Natural killer cell treated with Interleukin-12 subunit alpha and Interleukin-12 subunit beta and Interleukin-15 and Interleukin-18, amount 100 ng/mL, for 72 hours (primary cell): ENCODE data around the gene SRP14. TPM values are rescaled to one million over a fixed set of nuclear protein-coding genes. Genes with fewer than 3 reads are reported as not detected.

Experiments
- ATAC-seq, 2 donors: fragments of 150-1000 bp; cut with Tn5 transposase in 1 of 2; sonication (Bioruptor Pico), chemical (Tn5 transposase) in 1 of 2; 2 replicates each; pipeline ENCODE4 v1.10.0; 2021
- DNase-seq: peaks from one replicate; pipeline ENCODE4 v3.0.0; 2022; ENCODE audit warnings: low spot score
- H3K27ac Mint-ChIP-seq, 2 donors: 1 replicate in 1 of 2; 2 replicates in 1 of 2; pipeline ENCODE4 v1.8.0; 2022; ENCODE audit warnings: mixed read lengths in 2 of 2, mild to moderate bottlenecking in 1 of 2, moderate library complexity in 1 of 2
- H3K27me3 Mint-ChIP-seq, 2 donors: 1 replicate in 1 of 2; 2 replicates in 1 of 2; pipeline ENCODE4 v1.8.0; 2022; ENCODE audit warnings: mixed read lengths in 2 of 2
- H3K36me3 Mint-ChIP-seq: one replicate; pipeline ENCODE4 v1.8.0; 2022; ENCODE audit warnings: mixed read lengths
- H3K4me1 Mint-ChIP-seq, 2 donors: 1 replicate in 1 of 2; 2 replicates in 1 of 2; pipeline ENCODE4 v1.8.0; 2022; ENCODE audit warnings: low read depth in 2 of 2, mixed read lengths in 2 of 2, mild to moderate bottlenecking in 1 of 2
- H3K4me3 Mint-ChIP-seq: one replicate; pipeline ENCODE4 v1.8.0; 2022; ENCODE audit warnings: mixed read lengths
- H3K9me3 Mint-ChIP-seq: 2 replicates; pipeline ENCODE4 v1.8.0; 2022; ENCODE audit warnings: mixed read lengths
- total RNA-seq, 2 donors: library from RNA; stranded (reverse); gene quantifications; one replicate each; pipeline ENCODE4 v1.2.3, GENCODE V29; 2022

Gene SRP14
- total RNA-seq, 2 donors from 2014 or later = 92.6 to 137 TPM

- DNase-seq = no peak
- peak; percentile 88 to 95 for ATAC-seq
- no peaks in the 10 kb centered on the region for H3K36me3 Mint-ChIP-seq
- H3K4me1 Mint-ChIP-seq = peaks cover 12 to 27% of the 10 kb centered on the region in 2 donors
- H3K27me3 Mint-ChIP-seq = no peaks in the 10 kb centered on the region
- no peak overlapping the region for H3K4me3 Mint-ChIP-seq
- no peaks in the 10 kb centered on the region for H3K9me3 Mint-ChIP-seq
- no peak overlapping the region for H3K27ac Mint-ChIP-seq
These were observed 22.4 kb upstream of the SRP14 start for GRCh38 chr15:40061212-40061901.

GRCh38 chr15:40060236-40060961 is 21.4 kb upstream of the SRP14 start:
- DNase-seq = no peak
- no peak overlapping the region for H3K27ac Mint-ChIP-seq

GRCh38 chr15:40059821-40060220 is 20.8 kb upstream of the SRP14 start:
- DNase-seq (no peak), ATAC-seq (no peak)
- no peaks in the 10 kb centered on the region for H3K27me3 Mint-ChIP-seq
- H3K27ac Mint-ChIP-seq = no peak overlapping the region
- peaks cover 17 to 32% of the 10 kb centered on the region in 2 donors for H3K4me1 Mint-ChIP-seq
- no peaks in the 10 kb centered on the region for H3K9me3 Mint-ChIP-seq
- no peak overlapping the region for H3K4me3 Mint-ChIP-seq
- H3K36me3 Mint-ChIP-seq = no peaks in the 10 kb centered on the region

More at GRCh38 chr15:40060236-40060961, 21.4 kb upstream of the SRP14 start:
- Mint-ChIP-seq H3K9me3 (no peaks in the 10 kb centered on the region), H3K4me3 (no peak overlapping the region), H3K27me3 (no peaks in the 10 kb centered on the region), H3K4me1 (peaks cover 12 to 27% of the 10 kb centered on the region in 2 donors), H3K36me3 (no peaks in the 10 kb centered on the region)
- no peak for ATAC-seq

GRCh38 chr15:40058476-40059140 is 19.6 kb upstream of the SRP14 start:
- H3K4me3 Mint-ChIP-seq = peak overlapping the region; percentile 40
- DNase-seq (no peak), ATAC-seq (no peak)
- H3K27me3 Mint-ChIP-seq = no peaks in the 10 kb centered on the region
- H3K27ac Mint-ChIP-seq = peak overlapping the region in 1 of 2 donors; percentile 30
- no peaks in the 10 kb centered on the region for H3K36me3 Mint-ChIP-seq
- no peaks in the 10 kb centered on the region for H3K9me3 Mint-ChIP-seq
- H3K4me1 Mint-ChIP-seq = peaks cover 20 to 34% of the 10 kb centered on the region in 2 donors

GRCh38 chr15:40055576-40056293 is 16.8 kb upstream of the SRP14 start:
- H3K4me1 Mint-ChIP-seq = peaks cover 25 to 37% of the 10 kb centered on the region in 2 donors
- no peaks in the 10 kb centered on the region for H3K27me3 Mint-ChIP-seq
- no peak for ATAC-seq
- H3K9me3 Mint-ChIP-seq = no peaks in the 10 kb centered on the region
- H3K27ac Mint-ChIP-seq = no peak overlapping the region
- no peaks in the 10 kb centered on the region for H3K36me3 Mint-ChIP-seq
- DNase-seq = no peak
- no peak overlapping the region for H3K4me3 Mint-ChIP-seq

GRCh38 chr15:40054855-40055575 is 16.0 kb upstream of the SRP14 start:
- Mint-ChIP-seq H3K27me3 (no peaks in the 10 kb centered on the region), H3K36me3 (no peaks in the 10 kb centered on the region), H3K4me1 (peaks cover 33 to 42% of the 10 kb centered on the region in 2 donors), H3K4me3 (no peak overlapping the region), H3K27ac (no peak overlapping the region), H3K9me3 (peaks cover 3% of the 10 kb centered on the region)
- ATAC-seq (peak in 1 of 2 donors; percentile 20), DNase-seq (no peak)

- Mint-ChIP-seq H3K4me1 (peaks cover 37 to 43% of the 10 kb centered on the region in 2 donors), H3K9me3 (peaks cover 3% of the 10 kb centered on the region), H3K36me3 (no peaks in the 10 kb centered on the region), H3K27ac (no peak overlapping the region), H3K4me3 (no peak overlapping the region), H3K27me3 (no peaks in the 10 kb centered on the region)
- ATAC-seq = no peak
- no peak for DNase-seq
These were observed 15.5 kb upstream of the SRP14 start for GRCh38 chr15:40054605-40054854.

GRCh38 chr15:40053831-40054604 is 15.0 kb upstream of the SRP14 start:
- Mint-ChIP-seq H3K27me3 (no peaks in the 10 kb centered on the region), H3K36me3 (no peaks in the 10 kb centered on the region), H3K4me1 (peaks cover 43 to 46% of the 10 kb centered on the region in 2 donors), H3K9me3 (peaks cover 3% of the 10 kb centered on the region), H3K27ac (peak overlapping the region in 1 of 2 donors; percentile 37), H3K4me3 (no peak overlapping the region)
- DNase-seq (no peak), ATAC-seq (peak; percentile 30 to 49)

- ATAC-seq (no peak), DNase-seq (no peak)
These were observed 14.3 kb upstream of the SRP14 start for GRCh38 chr15:40053079-40053830.

GRCh38 chr15:40052604-40053003 is 13.6 kb upstream of the SRP14 start:
- H3K27me3 Mint-ChIP-seq = no peaks in the 10 kb centered on the region
- no peak overlapping the region for H3K27ac Mint-ChIP-seq

More at GRCh38 chr15:40053079-40053830, 14.3 kb upstream of the SRP14 start:
- no peaks in the 10 kb centered on the region for H3K27me3 Mint-ChIP-seq
- H3K36me3 Mint-ChIP-seq = no peaks in the 10 kb centered on the region
- peaks cover 42 to 46% of the 10 kb centered on the region in 2 donors for H3K4me1 Mint-ChIP-seq
- H3K9me3 Mint-ChIP-seq = peaks cover 3% of the 10 kb centered on the region
- peak overlapping the region in 1 of 2 donors; percentile 37 for H3K27ac Mint-ChIP-seq
- H3K4me3 Mint-ChIP-seq = no peak overlapping the region

GRCh38 chr15:40051616-40052415 is 12.8 kb upstream of the SRP14 start:
- ATAC-seq = no peak
- DNase-seq = no peak
- H3K27me3 Mint-ChIP-seq = no peaks in the 10 kb centered on the region
- peaks cover 48 to 51% of the 10 kb centered on the region in 2 donors for H3K4me1 Mint-ChIP-seq
- peaks cover 3% of the 10 kb centered on the region for H3K9me3 Mint-ChIP-seq
- H3K4me3 Mint-ChIP-seq = no peak overlapping the region
- no peaks in the 10 kb centered on the region for H3K36me3 Mint-ChIP-seq
- H3K27ac Mint-ChIP-seq = peak overlapping the region in 1 of 2 donors; percentile 32

More at GRCh38 chr15:40052604-40053003, 13.6 kb upstream of the SRP14 start:
- Mint-ChIP-seq H3K4me1 (peaks cover 44 to 46% of the 10 kb centered on the region in 2 donors), H3K4me3 (no peak overlapping the region), H3K9me3 (peaks cover 3% of the 10 kb centered on the region), H3K36me3 (no peaks in the 10 kb centered on the region)
- ATAC-seq (no peak), DNase-seq (no peak)
